Brain pericyte (primary cell): ENCODE measurements around the gene LGALS14.
"Not testable (repeated sequence)": the region's sequence is repeated elsewhere in the genome, so short reads cannot be mapped to it uniquely, and the experiment has no call there.

Source experiments
- DNase-seq: peaks from one replicate; pipeline ENCODE4 v3.0.0-alpha.2; 2012; ENCODE audit warnings: low read depth, low spot score

LGALS14 gene

DNA sequence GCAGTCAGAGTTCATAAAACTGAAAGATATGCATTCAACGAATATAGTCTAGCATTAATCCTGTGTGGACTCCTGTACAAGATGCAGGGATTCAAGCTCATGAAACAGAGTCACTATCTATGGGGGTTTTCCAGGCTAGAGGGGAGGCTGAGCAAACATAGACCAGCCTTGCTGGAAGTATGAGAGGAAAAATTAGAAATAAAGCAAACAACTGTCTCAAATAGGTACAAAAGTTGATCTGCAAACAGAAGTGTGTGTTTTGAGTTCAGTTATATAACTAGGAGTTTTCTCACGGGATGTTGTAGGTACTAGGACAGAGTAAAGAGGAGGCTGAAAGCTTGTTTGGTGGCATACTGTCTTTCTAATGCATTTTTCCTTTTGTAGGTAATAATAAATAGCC lies 8.5 kb upstream of the LGALS14 start:
- DNase-seq, result no peak

DNA sequence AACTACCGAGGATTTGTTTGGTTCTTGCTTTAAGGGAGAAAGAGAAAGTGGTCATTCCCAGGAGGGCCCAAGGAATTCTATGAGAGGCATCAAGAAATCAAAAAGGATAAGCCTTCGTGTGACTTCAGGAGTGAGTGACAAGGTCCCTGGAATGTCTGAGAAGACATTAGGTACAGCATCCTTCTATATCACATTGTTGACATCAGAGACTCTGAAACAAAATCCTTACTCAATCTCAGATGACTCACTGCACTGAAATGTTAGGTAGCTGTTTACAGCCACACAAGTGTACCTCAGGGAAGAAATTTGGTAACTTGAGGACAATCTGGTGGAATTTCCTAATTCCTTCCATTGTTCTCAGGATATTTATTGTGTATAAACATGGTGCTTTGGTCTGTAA lies 7.9 kb upstream of the LGALS14 start:
- DNase-seq, result no peak

DNA sequence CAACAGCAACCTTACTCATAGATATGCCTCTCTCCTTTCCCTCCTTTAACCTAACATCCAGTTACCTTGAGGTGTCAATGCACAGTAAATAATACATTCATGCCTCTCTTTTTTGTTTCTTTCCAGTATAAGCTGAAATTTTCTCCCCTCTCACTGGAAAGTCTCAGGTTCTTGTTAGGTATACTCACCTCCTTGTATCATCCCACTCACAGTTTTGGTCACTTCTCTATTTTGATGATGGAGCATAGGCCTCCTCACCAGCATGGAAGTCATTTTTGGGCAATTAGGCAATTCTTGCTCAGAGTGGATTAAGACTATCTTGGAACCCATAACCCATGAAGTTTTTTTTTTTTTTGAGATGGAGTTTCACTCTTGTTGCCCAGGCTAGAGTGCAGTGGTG lies 5.7 kb upstream of the LGALS14 start:
- DNase-seq, result no peak

DNA sequence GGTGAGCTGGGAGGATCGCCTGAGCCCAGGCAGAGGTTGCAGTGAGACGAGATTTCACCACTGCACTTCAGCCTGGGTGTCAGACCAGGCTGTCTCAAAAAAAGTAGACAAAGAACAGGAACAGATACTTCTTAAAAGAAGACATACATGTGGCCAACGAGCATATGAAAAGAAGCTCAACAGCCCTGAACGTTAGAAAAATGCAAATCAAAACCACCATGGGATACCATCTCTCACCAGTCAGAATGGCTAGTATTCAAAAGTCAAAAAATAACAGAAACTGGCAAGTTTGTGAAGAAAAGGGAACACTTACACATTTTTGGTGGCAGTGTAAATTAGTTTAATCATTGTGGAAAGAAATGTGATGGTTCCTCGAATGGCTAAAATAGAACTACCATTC lies 3.0 kb upstream of the LGALS14 start:
- DNase-seq, result no peak

DNA sequence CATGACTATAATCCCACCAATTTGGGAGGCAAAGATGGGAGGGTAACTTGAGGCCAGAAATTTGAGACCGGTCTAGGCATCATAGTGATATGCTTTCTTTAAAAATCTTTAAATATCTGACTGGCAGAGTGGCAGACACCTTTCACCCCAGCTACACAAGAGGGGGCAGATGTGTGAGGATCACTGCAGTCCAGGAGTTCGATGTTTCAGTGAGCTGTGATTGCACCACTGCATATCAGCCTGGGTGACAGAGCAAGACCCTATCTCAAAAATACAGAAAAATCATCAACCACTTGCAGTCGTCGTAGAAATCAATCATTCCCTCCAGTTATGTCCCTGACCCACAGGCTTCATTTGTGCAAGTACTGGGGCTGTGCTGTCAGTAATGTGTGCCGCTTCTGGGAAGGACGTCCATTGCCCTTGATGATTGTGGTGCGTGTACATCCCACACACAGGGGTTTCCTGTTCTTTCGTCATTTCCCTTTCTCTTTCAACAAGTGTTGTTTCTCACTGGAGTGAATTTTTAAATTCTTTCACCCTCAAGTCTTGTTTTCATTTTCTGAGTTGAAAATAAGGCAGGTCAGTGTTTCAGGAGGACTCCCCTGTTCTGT lies 1.4 kb downstream of the LGALS14 start:
- DNase-seq, result no peak

DNA sequence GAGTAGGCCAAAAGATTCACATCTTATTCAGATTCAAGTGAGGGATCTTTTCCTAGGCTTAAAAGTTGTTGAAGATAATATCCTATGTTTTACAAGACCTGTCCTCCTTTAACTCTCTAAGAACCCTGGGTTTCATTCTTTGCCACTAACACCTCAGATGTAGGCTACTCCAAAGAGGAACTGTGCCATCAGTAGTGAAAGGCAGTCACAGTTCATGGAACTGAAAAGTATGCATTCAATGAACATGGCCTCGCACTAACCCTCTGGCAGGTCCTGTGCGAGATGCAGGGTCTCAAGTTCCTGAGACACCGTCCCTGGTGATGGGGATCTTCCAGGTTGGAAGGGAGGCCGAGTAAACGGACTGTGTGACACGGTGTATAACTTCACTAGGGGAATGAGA lies 4.3 kb downstream of the LGALS14 start:
- no peak for DNase-seq

DNA sequence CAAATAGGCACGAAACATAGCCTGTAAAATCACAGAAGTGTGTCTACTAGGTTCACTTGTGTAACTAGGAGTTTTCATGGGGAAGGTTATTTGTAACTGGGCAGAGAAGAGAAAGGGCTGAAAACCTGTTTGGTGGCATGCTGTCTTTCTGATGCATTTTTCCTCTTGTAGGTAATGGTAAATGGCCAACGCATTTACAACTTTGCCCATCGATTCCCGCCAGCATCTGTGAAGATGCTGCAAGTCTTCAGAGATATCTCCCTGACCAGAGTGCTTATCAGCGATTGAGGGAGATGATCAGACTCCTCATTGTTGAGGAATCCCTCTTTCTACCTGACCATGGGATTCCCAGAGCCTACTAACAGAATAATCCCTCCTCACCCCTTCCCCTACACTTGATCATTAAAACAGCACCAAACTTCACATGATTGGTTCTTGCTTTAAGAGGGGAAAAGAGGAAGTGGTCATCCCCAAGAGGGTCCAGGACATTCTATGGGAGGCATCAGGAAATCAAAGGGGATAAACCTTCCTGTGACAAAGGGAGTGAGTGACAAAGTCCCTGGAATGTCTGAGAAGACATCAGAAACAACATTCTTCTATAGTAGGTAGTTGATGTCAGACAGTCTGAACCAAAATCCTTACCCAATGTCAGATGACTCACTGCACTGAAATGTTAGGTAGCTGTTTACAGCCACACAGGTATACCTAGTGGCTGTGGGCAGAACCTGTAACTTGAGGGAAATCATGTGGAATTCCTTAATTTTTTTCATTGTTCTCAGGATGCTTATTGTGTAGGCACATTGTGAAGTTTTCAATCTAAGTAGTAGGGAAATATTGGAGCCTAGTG lies 5.0 kb downstream of the LGALS14 start:
- DNase-seq, result no peak

DNA sequence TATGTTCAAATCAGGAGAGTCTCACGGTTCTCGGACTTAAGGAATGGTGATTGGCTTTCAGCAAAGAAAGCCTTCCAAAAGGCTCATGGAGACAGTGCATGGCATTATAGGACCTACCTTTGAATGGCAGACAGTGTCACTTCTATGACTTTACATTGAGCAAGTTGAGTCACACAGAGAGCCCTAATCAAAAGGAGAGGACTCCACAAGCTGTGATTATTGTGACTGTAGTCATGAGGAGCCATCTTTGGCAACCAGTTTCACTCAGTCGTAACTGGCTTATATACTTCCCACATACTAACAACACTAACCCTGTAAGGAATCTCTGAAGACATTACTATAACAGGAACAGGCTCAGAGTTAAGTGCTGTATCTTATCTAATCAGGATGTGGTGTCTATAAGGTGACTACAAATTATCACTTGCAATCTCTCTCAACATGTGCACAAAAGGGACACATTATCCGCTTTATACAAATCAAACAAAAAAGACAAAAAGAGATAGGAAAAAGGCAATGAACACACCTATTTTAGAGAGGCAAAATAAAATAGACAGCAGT lies 6.1 kb downstream of the LGALS14 start:
- DNase-seq, result no peak

DNA sequence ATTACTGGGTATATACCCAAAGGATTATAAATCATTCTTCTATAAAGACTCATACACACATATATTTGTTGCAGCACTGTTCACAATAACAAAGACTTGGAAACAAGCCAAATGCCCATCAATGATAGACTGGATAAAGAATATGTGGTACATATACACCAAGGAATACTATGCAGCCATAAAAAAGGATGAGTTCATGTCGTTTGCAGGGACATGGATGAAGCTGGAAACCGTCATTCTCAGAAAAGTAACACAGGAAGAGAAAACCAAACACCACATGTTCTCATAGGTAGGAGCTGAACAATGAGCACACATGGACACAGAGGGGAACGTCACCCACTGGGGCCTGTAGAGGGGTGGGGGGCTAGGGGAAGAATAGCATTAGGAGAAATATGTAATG lies 15.9 kb downstream of the LGALS14 start:
- DNase-seq, result not testable (repeated sequence)

DNA sequence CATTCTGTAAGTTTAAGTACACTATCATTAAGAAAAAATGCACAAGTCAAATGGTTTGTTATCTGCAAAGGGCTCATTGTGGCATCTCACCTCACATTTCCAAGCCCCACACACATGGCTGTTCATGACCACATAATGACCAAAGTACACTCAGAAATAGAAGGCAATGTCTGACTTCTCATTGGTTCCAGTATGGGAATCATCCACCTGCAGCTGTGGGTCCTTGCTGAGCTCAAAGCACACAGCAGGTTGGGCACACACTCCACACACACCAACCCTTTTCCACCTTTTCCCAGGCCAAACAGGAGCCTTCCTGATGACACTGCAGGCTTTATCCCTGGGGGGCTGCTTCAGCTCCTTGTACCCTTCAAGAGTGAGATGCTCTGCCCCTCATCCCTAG lies 21.7 kb downstream of the LGALS14 start:
- DNase-seq, result no peak

DNA sequence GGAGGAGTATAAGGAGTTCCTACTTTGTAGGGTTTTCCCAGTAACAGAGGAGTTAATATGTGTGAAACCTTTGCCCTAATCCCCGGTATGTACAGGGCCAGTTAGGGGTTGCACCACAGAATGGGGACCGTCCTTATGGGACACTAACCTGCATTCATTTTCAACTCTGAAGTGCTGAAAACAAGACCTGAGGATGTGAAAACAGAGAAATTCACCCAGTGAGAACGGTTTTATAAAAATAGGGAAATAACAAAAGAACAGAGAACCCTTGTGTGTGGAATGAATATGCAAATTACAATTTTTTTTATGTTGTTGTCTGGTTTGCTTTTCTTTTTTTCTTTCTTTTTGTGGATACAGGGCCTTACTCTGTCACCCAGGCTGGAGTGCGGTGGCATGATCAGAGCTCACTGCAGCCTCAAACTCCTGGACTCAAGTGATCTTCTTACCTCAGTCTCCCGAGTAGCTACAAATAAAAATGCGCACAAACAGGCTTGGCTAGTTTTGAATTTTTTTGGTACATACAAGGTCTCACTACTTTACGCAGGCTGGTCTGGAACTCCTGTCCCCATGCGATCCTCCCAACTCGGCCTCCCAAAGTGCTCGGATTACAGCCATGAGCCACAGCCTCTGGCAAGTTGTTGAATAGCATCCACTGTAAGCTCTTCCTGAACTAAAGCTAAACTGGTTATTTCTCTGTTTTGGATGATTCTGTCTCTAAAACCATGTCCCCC lies 23.0 kb downstream of the LGALS14 start:
- no peak for DNase-seq

DNA sequence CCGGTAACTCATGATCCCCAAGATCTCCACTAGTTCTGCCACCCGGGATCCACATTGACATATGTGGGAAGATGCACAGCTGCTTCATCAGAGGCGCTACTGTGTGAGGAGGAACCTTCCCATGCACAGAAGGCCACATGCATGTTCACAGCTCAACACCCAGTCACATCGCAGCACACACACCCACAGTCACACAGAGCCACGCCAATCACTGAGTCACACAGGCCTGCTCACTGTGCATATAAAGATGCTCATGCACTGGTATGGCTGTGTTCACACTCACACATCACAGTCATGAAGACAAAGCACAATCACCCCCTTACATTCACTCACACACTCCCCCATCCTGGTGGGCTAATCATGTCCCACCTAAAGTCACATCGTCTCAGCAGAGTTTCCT lies 23.8 kb downstream of the LGALS14 start:
- no peak for DNase-seq

DNA sequence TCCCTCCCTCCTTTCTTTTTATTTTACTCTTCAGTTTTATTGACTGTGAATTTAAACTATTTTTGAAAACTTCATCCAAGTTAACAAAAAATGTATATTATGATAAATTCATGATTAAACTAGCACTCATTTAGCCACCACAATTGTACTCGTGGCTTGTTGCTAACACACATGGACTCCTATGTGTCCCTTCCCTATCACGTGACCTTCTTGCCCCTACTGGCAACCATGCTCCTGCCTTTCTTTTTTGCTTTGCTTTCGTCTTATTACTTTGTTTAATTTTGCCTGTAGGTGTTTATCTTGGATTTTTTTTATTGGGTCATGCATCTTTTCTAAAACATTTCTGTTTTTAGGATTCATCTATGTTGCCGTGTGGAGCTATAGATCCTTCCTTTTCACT lies 25.3 kb downstream of the LGALS14 start:
- no peak for DNase-seq

DNA sequence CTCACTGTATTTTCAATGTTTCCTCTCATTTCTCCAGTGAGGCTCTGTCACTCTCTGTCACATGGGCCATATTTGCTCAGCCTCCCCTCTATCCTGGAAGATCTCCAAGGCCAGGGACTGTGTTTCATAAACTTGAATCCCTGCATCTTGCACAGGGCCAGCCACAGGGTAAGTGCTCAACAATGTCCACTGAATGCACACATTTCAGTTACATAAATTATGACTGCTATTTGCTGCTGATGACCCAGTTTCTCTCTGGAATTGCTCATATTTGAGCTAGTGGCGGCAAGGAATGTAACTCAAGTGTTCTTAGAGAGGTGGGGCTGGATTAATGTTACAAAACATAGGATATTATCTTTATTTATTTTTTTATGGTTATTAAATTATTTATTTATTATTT lies 27.4 kb downstream of the LGALS14 start:
- DNase-seq, result no peak

DNA sequence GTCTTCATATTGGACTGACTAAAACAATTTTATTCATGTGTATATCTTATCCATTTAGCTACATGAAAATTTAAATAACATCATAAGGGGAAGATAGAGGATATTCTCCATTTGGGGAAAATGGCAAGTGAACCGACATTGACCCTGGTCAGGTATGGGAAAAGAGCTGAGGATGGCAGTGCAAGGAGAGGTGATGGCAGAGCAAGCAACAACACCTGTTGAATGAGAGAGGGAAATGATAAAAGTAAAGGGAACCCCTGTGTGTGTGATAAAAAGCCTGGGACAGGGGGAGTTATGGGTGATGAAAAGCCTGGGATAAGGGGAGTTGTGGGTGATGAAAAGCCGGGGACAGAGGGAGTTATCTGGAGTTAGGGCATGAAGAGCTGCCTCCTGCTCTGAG lies 29.6 kb downstream of the LGALS14 start:
- no peak for DNase-seq

DNA sequence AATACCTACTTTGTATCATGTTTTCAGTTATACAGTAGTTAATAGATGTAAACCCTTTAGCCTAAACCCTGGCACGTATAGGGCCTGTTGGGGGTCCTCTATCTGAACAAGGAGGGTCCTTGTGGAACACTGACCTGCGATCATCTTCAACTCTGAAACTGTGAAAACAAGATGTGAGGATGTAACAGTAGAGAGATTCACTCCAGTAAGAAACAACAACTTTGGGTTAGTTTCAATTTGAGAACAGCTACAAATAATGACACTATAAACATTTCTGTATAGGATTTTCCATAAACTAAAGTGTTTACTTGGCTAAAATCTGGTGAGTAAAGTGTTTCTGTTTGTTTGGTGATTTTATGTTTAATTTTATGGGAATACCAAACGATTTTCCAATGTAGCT lies 31.4 kb downstream of the LGALS14 start:
- no peak for DNase-seq

DNA sequence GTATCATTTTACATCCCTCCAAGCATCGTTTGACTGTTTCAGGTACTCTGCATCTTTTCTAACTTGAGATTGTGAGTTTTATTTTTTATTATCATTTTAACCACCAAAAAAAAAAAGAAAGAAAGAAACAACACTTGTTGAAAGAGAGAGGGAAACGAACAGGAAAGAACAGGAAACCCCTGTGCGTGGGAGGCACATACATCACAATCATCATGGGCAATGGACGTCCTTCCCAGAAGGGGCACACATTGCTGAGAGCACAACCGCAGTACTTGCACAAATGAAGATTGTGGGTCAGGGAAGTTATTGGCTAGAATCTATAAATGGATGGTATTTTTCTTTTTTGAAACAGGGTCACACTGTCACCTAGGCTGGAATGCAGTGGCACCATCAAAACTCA lies 31.8 kb downstream of the LGALS14 start:
- no peak for DNase-seq

DNA sequence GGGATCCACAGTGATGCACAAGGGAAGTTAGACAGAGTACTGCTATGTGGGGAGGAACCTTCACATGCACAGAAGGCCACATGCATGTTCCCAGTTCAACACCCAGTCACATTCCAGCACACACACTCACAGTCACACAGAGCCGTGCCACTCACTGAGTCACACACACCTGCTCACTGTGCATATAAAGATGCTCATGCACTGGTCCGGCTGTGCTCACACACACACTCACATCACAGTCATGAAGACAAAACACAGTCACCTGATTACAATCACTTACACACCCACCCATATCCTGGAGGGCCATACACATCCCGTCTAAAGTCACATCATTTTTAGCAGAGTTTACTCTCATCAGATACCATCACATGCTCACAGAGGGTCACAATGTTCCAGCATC lies 33.1 kb downstream of the LGALS14 start:
- no peak for DNase-seq

DNA sequence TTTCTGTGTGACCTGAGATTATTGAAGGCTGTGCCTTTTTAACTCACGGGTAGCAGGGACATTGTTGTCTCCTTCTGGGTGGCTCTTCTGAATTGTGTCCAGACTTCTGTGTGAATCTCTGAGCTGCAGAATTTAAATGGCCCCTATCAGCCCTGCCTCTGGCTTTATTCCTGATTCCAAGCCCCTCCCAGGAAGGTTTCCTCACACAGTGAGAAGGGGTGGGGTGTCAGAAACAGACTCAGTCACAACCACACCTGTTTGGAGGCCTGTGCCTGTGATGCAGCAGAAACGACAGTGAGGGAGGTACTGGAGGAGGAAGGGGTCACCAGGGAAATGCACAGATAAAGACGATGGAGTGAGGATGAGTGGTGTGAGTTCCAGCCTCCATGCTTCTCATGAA lies 33.6 kb downstream of the LGALS14 start, which contains the start of gene CLC:
Gene CLC, minus strand, starts transcription at position 139 of the 400 bp plus-strand sequence. Its CDS starts 77 bp downstream, at position 62.
- DNase-seq, result no peak

DNA sequence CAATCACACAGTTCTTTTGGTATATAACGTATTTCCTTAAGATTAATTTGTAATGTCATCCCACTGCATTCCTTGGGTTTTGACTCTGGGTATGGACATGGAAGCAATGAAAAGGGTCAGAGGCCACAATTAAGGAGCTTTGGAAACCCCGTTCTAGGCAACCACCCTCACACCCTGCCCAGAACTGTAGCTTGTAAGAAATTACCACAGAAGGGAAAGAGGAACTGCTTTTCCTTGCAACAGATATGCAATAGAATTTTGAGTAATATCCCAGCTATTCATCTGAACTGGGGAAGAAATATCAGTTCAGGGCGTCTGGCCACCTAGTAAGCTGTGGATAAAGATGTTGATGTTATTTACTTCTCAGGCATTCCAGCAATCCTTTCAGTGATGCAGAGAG lies 34.5 kb downstream of the LGALS14 start:
- DNase-seq, result no peak

DNA sequence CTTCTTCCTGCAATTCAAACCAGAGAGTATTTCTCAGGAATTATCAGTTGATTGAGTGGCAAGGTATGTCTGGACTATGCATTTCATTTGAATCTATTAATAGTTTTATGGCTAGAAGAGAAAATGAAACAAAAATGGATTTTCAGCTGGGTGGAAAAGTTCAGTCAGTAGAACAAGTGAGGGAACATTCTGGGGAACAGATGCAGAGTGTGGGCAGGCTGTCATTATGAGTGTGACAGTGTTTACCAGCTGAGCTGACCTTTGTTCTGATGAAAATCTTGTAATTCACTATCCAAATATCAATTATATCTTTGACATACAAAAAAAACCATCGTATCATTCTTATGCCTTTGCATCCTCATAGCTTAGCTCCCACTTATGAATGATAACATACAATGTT lies 36.1 kb downstream of the LGALS14 start:
- DNase-seq, result no peak

DNA sequence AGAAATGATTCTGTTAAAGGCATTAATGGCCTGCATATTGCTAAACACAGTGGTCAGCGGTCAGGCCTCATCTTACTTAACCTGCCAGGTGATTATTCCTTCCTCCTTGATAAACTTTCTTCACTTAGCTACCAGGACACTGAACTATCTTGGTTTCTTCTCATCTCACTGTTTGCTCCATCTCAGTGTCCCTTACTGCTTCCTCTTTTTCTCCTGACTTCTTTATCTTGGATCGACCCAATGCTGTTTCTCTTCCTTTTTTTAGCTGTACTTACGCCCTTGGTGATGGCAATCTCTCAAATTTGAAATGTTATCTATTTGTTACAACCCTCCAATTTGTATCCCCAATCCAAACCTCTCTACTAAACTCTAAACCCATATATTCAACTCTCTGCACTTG lies 41.4 kb downstream of the LGALS14 start:
- DNase-seq, result no peak
